IPS DF 4.7 (cell line): Measurements from ENCODE around the gene SLC37A1.

Experiments
- DNase-seq: peaks from one replicate; pipeline ENCODE4 v3.0.0-alpha.2; 2013; ENCODE audit warnings: low spot score; ENCODE audit errors: extremely low read depth

The SLC37A1 gene

GRCh38 chr21:42574234-42575027 is 60.8 kb downstream of the SLC37A1 start:
- DNase-seq, result no peak

- no peak for DNase-seq
These were observed 61.5 kb downstream of the SLC37A1 start for GRCh38 chr21:42575111-42575510.

- no peak for DNase-seq
These were observed 63.0 kb downstream of the SLC37A1 start for GRCh38 chr21:42576639-42577038.

GRCh38 chr21:42578034-42578433 is 64.4 kb downstream of the SLC37A1 start:
- DNase-seq, result no peak

- no peak for DNase-seq
These were observed 65.2 kb downstream of the SLC37A1 start for GRCh38 chr21:42578761-42579415.

- no peak for DNase-seq
These were observed 65.9 kb downstream of the SLC37A1 start for GRCh38 chr21:42579456-42580075.

- no peak for DNase-seq
These were observed 66.6 kb downstream of the SLC37A1 start for GRCh38 chr21:42580076-42580792.

- DNase-seq, result no peak
These were observed 67.2 kb downstream of the SLC37A1 start for GRCh38 chr21:42580793-42581321.

GRCh38 chr21:42581336-42581992 is 67.8 kb downstream of the SLC37A1 start:
- no peak for DNase-seq

GRCh38 chr21:42581993-42582786 is 68.5 kb downstream of the SLC37A1 start:
- no peak for DNase-seq

GRCh38 chr21:42582787-42583476 is 69.3 kb downstream of the SLC37A1 start:
- DNase-seq, result no peak

- no peak for DNase-seq
These were observed 70.0 kb downstream of the SLC37A1 start for GRCh38 chr21:42583477-42584295.

- no peak for DNase-seq
These were observed 70.6 kb downstream of the SLC37A1 start for GRCh38 chr21:42584296-42584641.

- DNase-seq, result no peak
These were observed 72.2 kb downstream of the SLC37A1 start for GRCh38 chr21:42585881-42586280.

- no peak for DNase-seq
These were observed 72.8 kb downstream of the SLC37A1 start for GRCh38 chr21:42586406-42586805.

GRCh38 chr21:42587036-42587435 is 73.4 kb downstream of the SLC37A1 start:
- no peak for DNase-seq

- DNase-seq, result no peak
These were observed 76.9 kb downstream of the SLC37A1 start for GRCh38 chr21:42590431-42591131.

GRCh38 chr21:42591170-42591869 is 77.7 kb downstream of the SLC37A1 start:
- DNase-seq, result no peak
